Placental epithelial cell (primary cell): Measurements from ENCODE around the gene HKDC1. TPM values are rescaled to one million over a fixed set of nuclear protein-coding genes. Genes with fewer than 3 reads are reported as not detected.

Experiments
- total RNA-seq: library from RNA; depleted of rRNA; stranded (reverse); fragments of >200 nt; gene quantifications from 2 replicates; pipeline ENCODE4 v1.2.3, GENCODE V29; 2012

Gene HKDC1
- total RNA-seq: under 0.01 TPM in 2 replicates

DNA sequence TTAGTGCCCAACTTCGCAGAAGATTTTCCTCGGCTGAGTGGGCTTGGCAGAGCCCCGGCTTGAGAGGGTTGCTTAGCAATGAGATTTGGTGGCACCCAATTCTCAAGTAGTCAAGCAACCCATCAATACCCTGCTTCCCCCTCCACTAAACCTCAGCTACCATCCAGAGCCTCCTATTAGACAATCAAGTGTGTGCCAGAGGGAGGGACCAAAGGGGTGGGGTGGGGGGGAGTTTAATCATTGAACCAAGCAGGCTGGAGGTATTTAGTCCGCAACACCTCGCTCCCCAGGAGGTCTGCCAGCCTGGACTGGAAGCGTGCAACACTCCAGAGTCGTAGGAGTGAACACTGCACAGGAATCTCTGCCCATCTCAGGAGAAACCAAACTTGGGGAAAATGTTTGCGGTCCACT, at the start of gene HKDC1:
Gene HKDC1, plus strand, starts transcription at position 292 of the 411 bp plus-strand sequence. Its CDS starts 104 bp downstream, at position 396.

DNA sequence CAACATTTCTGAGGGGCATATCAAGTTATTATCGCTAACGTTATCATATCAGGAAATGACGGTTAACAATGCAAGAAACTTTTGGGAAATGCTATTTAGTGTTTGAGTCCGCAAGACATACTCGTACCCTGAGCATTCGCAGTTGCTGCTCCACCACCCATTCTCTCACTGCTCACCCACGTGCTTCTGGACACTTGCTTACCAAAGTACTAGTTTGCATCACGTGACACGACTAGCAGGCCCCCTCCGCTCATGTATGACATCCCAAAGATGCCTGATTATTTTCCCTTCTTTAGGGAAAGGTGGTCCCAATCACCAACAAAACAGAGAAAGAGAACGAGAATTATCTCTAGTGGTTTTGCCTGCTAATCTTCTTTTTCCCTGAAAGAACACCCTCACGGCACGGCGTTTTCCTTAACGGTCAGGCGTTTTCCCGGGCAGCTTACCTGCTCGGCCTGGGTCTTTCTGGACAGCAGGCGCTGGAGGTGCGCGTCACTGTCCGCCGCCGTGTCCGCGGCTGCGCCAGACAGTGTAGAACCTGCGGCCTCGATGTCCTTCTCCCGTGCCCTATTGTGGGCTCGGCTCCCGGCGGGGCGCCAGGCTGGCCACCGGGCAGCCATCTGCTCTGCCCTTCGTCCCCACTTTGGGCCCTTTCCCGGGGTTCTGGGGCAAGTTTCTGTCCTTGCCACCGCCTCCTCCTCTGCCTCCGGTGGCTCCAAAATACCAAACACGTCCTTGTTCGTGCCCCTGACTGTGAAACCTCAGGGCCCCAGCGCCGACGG, 40.2 kb upstream of the HKDC1 start, which contains the start of gene SUPV3L1:
Gene SUPV3L1, plus strand, starts transcription at position 492 of the 782 bp plus-strand sequence. Its CDS starts 58 bp downstream, at position 550.

DNA sequence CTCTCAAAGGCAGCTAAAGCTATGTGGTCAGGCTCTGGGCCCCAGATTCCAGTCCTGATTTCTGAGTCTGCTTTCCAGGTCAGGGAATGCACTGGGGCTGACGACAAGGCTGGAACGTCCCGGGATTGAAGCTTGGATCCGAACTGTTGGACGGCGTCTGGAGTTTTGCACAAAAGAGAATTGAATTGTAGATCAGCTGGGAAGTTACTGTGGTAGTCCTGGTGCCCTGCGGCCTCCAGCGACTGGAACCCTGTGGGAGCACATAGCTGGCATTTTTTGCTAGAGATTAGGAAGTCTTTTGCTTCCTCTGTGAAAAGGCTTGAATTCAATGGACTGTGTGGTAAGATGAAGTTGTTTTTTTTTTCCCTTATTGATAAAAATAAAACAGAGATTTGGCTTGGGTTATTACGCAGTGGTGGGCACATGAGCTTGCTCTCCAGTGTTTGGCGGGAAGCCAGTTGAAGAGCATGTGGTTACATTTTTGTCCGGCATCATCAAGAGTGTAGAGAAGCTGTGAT, 58.4 kb downstream of the HKDC1 start, which contains the start of gene HK1:
Gene HK1, plus strand, starts transcription at position 51 of the 518 bp plus-strand sequence.

Other genes with a start within 250 kb of the HKDC1 start
- 19.2 and 29.1 TPM in 2 replicates for gene KIFBP, start 231.5 kb upstream of the HKDC1 start, total RNA-seq
- 0.39 TPM in 1 of 2 replicates, not detected in the other for gene SRGN, start 132.2 kb upstream of the HKDC1 start, total RNA-seq
- 21.7 and 22.0 TPM in 2 replicates for gene VPS26A, start 96.2 kb upstream of the HKDC1 start, total RNA-seq
- gene SUPV3L1, start 40.1 kb upstream of the HKDC1 start, total RNA-seq: 19.4 and 19.6 TPM in 2 replicates
- gene HK1, start 58.2 kb downstream of the HKDC1 start, total RNA-seq: 86.8 and 115 TPM in 2 replicates
- not detected in 2 replicates for gene TACR2, start 196.6 kb downstream of the HKDC1 start, total RNA-seq
- gene TSPAN15, start 231.1 kb downstream of the HKDC1 start, total RNA-seq: 4.3 and 4.4 TPM in 2 replicates